ENCODE measurements around the gene SLC9A8. TPM values are rescaled to one million over a fixed set of nuclear protein-coding genes. Genes with fewer than 3 reads are reported as not detected.

Gene SLC9A8
- total and polyA plus RNA-seq, 2 donors (not counting 3 experiments of a cell fraction or from before 2014, with no cell fraction given): 5.1 to 14.4 TPM

GRCh38 chr20:49906615-49907154 is 94.1 kb downstream of the SLC9A8 start:
- H3K9me1 ChIP-seq (replicated peaks; ENCODE audit: control insufficient read depth, extremely low read depth, insufficient read depth, low read length): no peaks in the 10 kb centered on the region
- dilution Hi-C loops (cut with MboI; ENCODE audit: extremely low pct_ligation_motif_present, low sequenced_read_pairs) (no loop called here), intact Hi-C loops (cut with micrococcal nuclease) (no loop called here)
- H4K20me1 ChIP-seq (replicated peaks; ENCODE audit: control insufficient read depth, extremely low read depth, insufficient read depth, low read length): no peaks in the 10 kb centered on the region
- DNase-seq (ENCODE audit: low read depth, low spot score) (no peak), FAIRE-seq (no peak)
- H3K4me1 ChIP-seq (ENCODE audit: control insufficient read depth, extremely low read depth, insufficient read depth, low read length): no peaks in the 10 kb centered on the region
- no peak overlapping the region for H3K4me3 ChIP-seq (replicated peaks in 1 of 3; ENCODE audit: insufficient read depth in 1 of 3, low read depth in 1 of 3, low read length in 3 of 3)
- no peak overlapping the region for H3K27ac ChIP-seq (ENCODE audit: insufficient read depth, low read depth, low read length)
- H3K36me3 ChIP-seq (ENCODE audit: control insufficient read depth in 2 of 2, extremely low read depth in 1 of 2, insufficient read depth in 2 of 2, low read length in 2 of 2): peaks cover 4 to 29% of the 10 kb centered on the region in 2 experiments
- H3K9ac ChIP-seq (replicated peaks; ENCODE audit: extremely low read depth, insufficient read depth, low read length): no peak overlapping the region
- H3K27me3 ChIP-seq (ENCODE audit: control insufficient read depth in 2 of 2, insufficient read depth in 2 of 2, low read length in 2 of 2): no peaks in the 10 kb centered on the region
- no TSS peak for BruUV-seq (replicated peaks)
- no peaks in the 10 kb centered on the region for H3K9me3 ChIP-seq (replicated peaks; ENCODE audit: control insufficient read depth, insufficient read depth, low read length)
- H3K79me2 ChIP-seq (ENCODE audit: control insufficient read depth, insufficient read depth, low read length): peaks cover 6% of the 10 kb centered on the region
- POLR2A ChIA-PET: no interaction called here
- no peak overlapping the region for H3K4me2 ChIP-seq (ENCODE audit: insufficient read depth, low read length)
- H2AFZ ChIP-seq (ENCODE audit: low read depth, low read length): no peak overlapping the region
- TF ChIP-seq, protein P1, sequence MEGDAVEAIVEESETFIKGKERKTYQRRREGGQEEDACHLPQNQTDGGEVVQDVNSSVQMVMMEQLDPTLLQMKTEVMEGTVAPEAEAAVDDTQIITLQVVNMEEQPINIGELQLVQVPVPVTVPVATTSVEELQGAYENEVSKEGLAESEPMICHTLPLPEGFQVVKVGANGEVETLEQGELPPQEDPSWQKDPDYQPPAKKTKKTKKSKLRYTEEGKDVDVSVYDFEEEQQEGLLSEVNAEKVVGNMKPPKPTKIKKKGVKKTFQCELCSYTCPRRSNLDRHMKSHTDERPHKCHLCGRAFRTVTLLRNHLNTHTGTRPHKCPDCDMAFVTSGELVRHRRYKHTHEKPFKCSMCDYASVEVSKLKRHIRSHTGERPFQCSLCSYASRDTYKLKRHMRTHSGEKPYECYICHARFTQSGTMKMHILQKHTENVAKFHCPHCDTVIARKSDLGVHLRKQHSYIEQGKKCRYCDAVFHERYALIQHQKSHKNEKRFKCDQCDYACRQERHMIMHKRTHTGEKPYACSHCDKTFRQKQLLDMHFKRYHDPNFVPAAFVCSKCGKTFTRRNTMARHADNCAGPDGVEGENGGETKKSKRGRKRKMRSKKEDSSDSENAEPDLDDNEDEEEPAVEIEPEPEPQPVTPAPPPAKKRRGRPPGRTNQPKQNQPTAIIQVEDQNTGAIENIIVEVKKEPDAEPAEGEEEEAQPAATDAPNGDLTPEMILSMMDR (IDR thresholded peaks at IDR 0.05; ENCODE audit: extremely low read depth in 1 of 2, insufficient read depth in 1 of 2, low read depth in 1 of 2, low read length in 2 of 2): no peak
- TF ChIP-seq, protein P2, sequence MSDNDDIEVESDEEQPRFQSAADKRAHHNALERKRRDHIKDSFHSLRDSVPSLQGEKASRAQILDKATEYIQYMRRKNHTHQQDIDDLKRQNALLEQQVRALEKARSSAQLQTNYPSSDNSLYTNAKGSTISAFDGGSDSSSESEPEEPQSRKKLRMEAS (IDR thresholded peaks at IDR 0.05; ENCODE audit: insufficient read depth, insufficient read length): no peak
- TF ChIP-seq FOS (IDR thresholded peaks at IDR 0.05; ENCODE audit: borderline replicate concordance, insufficient read depth, low read length): no peak
- TF ChIP-seq EZH2 (IDR thresholded peaks at IDR 0.05; ENCODE audit: borderline replicate concordance, low read depth, low read length, severe bottlenecking): no peak
- TF ChIP-seq POLR2A (IDR thresholded peaks at IDR 0.05; ENCODE audit: low read depth, low read length): no peak
- TF ChIP-seq POLR2AphosphoS5 (IDR thresholded peaks at IDR 0.05; ENCODE audit: insufficient read depth, low read depth, low read length): no peak
- CTCF ChIA-PET: interaction anchor here (1.0 to 1.1 kb wide), 3 partner anchors 18 to 60 kb away, joined by 3 to 7 read pairs (median 3); no protein-coding TSS in a partner anchor

Measured in endothelial cell of umbilical vein (primary cell).